Left renal pelvis (tissue), 4 donors: Measurements from ENCODE around the gene DBP. TPM values are rescaled to one million over a fixed set of nuclear protein-coding genes. Genes with fewer than 3 reads are reported as not detected.

Experiments used
- DNase-seq, 4 donors: peaks; one replicate each; pipeline ENCODE4 v3.0.0-alpha.2; 2013; ENCODE audit warnings: low read depth in 4 of 4, low spot score in 3 of 4
- polyA plus RNA-seq, 4 donors: library from polyadenylated mRNA; unstranded; fragments of 120-200 nt; gene quantifications; one replicate each; pipeline ENCODE4 v1.2.1, GENCODE V29; 2013; ENCODE audit not compliant: insufficient read length in 4 of 4

The DBP gene
- polyA plus RNA-seq, 4 donors: 9.8 to 17.3 (median 13.9) TPM

DNA sequence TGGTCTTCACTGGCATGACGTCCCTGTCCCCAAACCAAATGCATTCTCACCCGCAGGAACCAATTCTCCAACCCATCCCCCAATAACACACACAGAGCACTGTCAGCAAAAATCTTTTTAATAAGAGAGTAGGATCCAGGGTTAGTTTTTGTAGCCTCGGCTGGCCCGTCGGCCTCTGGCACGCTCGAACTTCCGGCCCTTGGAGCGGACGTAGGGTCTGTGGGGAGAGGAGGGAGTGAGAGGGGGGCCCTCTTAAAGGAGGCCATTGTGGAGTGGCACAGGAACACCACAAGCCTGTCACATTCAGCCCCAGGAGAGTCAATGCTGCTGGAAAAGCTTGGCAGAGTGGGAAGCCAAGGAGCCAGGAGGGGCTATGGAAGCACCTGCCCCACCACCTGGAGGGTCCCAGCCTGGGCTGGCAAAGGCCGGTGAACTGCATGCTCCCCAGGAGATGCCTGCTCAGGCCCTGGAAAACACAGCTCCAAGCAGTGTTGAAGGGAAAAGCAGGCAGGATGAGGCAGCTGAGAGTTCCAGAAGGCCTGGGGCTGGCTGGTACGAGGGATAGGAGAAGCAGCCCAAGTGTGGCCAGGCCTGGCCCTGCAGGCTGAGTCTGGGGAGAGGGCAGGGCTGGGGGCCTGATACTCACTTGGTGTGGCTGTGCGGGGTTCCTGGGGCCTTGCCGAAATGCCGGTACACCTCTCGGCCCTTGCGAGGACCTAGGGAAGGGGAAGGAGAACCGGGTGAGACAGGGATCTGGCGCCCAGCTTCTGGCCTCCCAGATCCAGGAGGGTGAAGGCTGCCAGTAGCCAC lies 21.7 kb downstream of the DBP start:
- no peak for DNase-seq

DNA sequence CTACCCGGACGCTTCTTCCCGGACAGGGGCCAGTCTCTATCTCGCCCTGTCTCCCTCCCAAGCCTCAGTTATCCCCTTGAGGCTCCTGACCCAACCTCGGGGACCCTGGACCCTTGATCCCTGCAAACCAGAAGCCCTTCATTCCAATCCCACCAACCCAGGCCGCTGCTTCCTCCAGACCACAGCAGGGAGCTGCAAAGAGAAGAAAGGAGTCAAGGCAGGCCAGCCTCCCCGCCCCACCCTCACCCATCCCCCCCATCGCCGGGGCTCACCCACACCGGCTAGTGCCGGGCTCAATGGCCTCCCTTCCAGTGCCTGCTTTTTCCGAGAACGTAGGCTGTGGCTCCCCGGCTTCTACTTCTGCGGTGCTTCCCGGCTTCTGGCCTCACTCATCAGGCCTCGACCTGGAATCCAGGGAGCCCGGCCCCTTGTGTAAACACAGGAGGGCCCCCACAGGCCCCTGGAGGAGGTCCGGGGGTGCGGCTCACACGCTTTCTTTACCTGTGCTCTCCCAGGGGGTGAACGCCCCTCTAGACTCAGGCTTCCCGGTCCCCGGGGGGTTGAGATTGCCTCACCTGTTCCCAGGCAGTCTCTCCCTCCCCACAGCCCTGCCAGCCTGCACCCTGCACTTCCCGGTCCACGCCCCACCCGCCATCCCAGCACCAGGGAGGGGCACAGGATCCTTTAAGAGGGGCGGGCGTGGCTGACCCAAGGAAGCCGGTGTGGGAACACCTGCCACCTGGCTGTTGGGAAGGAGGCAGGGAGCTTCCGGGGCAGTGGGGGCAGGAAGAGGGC lies 22.5 kb downstream of the DBP start, which contains the start of gene FAM83E:
TSS of gene FAM83E (minus strand) at position 641 of the 795 bp plus-strand sequence. CDS start 1,704 bp downstream, outside the sequence.
- DNase-seq: no peak

- no peak for DNase-seq
Observed at GRCh38 chr19:48613852-48614435, 23.2 kb downstream of the DBP start.

GRCh38 chr19:48613024-48613851 lies 23.9 kb downstream of the DBP start:
- DNase-seq: no peak

DNA sequence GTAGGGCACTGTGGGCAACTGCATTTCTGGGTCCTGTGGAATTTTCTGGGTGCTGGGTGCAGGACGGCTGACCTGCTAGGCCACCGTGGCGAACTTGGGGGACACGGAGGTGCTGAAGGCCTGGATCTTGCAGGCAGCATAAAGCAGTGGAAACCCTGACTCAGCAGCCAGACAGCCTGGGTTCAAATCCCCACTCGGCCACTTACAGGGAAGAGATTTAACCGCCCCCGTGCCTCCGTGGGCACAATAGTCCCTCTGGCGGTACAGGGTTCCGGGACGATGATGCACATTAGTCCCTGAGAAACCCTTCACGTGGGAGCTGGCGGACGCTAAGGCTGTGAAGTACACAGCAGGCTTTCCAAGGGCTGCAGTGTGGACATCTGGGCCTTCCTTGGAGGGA lies 25.3 kb downstream of the DBP start:
- DNase-seq: no peak

DNA sequence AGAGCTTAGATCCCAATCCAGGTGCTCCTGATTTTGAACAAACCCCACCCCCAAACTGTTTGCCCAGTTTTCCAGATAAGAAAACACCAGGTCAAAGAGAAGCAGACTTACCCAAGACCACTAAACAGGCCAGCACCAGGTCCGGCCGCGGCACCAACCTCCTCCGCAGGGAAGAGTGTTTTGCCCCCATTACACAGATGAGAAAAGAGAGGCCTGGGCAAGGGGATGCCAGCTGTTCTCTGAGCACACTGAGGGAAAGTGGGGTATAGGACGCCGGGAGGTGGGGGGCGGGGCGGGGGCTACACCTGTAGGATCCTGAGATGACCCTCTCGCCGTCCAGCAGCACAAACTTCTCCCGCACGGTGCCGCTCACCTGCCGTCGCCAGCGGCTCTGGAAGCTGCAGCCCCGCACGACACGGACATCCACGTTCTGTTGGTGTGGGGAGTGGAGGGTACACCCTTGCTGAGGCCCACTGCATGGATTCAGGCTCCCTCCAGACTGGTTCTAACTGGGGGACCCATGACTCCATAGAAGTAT lies 27.5 kb downstream of the DBP start:
- DNase-seq: no peak

DNA sequence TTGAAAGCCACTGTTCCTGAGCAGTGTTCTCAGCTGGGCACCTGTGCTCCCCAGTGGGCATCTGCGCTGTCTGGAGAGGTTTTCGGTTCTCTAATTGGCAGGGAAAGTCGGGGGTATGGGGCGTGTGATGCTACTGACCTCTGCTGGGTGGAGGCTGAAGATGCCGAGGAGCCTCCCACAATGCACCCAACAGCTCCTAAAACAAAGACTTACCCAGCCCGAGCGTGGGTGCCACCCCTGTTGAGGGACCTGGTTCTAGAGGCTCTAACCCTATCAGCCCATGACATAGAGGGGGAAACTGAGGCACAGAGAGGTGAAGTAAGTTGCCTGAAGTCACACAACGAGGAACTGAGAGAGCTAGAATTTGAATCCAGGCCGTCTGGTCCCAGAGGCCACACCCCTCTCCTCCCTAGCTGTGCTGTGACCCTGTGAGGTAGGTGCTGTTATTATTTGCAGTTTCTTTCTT lies 28.3 kb downstream of the DBP start:
- no peak for DNase-seq

DNA sequence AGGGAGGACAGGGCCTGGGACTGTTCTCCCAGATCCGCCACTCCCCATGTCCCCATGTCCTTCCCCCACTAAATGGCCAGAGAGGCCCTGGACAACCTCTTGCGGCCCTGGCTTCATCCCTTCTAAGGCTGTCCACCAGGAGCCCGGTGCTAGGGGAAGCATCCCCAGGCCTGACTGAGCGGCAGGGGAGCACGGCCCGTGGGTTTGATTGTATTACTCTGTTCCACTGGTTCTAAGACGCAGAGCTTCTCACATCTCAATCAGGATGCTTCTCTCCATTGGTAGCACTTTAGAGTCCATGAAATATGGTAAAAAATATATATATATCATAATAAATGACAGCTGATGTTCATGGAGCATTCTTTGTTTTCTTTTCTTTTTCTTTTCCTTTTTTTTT lies 29.8 kb downstream of the DBP start:
- DNase-seq: no peak

GRCh38 chr19:48606463-48607358 lies 30.5 kb downstream of the DBP start, which contains the start of gene SPACA4:
Gene SPACA4 (plus strand): TSS chr19:48606742. CDS start chr19:48606979, 237 bp downstream.
- DNase-seq: no peak

DNA sequence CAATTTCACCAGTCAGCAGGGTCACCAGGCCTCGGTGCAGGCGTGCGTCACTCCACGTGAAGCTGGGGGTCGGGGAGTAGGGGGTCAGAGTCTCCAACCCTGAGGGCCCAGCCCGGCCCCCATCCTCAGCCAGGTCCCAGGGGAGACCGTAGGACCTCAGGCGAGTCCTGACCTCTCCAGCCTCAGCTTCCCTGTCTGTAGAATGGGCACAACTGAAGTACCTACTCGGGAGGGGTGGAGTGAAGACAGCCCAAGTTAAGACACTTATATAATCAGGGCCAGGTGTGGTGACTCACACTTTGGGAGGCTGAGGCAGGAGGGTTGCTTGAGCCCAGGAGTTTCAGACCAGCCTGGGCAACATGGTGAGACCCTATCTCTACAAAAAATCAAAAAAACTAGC lies 33.3 kb downstream of the DBP start:
- no peak for DNase-seq

GRCh38 chr19:48603449-48603848 lies 33.7 kb downstream of the DBP start:
- no peak for DNase-seq

DNA sequence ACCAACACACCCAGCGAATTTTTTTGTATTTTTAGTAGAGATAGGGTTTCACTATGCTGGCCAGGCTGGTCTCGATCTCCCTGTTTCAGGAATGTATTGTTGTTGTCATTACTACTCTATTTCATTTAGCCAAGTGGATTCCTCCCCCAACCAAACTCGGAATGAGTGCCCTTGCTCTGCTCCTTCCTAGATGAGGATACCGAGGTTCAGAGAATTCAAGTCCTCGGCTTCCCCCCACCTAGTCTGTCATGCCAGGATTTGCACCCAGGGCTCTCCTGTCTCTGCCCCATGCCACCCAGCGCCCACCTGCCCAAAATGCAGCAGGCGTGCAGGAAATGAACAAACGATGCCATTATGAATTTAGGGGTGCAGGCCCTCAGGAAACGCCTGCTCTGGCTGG lies 34.2 kb downstream of the DBP start:
- no peak for DNase-seq

- no peak for DNase-seq
Observed at GRCh38 chr19:48600679-48601417, 36.3 kb downstream of the DBP start.

- no peak for DNase-seq
Observed at GRCh38 chr19:48598996-48599700, 38.0 kb downstream of the DBP start.

DNA sequence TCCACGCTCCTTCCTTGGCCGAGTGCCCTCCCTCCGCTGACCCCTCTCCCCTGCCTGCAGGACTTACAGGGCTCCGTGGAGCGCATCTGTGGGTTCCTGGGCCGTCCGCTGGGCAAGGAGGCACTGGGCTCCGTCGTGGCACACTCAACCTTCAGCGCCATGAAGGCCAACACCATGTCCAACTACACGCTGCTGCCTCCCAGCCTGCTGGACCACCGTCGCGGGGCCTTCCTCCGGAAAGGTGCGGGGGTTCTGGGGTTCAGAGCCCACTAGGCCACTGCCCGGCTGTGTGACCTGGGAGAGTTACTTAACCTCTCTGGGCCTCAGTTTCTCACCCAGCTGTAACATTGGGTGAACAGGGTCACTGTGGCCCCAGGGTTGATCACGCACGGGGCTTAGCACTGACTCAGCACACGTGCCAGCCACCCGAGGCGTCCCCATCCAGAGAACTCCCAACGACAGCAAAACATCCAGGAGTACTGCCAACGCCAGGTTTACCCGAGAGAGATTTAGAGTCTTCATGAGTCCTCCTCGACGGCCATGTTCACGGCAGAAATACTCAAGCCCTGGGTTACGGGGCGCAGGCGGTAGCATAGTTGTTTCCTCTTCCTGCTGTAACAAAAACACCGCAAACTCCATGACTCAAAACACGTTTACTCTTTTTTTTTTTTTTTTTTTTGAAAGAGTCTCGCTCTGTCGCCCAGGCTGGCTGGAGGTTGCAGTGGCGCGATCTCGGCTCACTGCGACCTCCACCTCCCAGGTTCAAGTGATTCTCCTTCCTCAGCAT lies 40.3 kb downstream of the DBP start:
- DNase-seq: no peak

DNA sequence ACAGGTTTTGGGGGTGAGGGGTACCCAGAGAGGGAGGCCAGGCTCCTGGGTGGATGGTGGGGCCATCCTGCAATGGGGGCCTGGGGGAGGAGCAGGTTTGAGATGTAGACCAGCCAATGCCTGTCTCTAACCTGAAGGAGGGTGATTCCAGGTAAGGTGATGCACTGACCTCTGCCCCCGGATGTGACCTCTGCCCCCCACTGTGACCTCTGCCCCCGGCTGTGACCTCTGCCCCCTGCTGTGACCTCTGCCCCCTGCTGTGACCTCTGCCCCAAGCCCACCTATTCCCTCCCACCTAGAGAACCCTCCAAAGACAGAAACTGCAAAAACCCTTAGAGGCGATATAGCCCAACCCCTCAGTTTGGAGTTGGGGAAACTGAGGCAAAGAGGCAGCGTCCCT lies 40.9 kb downstream of the DBP start:
- DNase-seq: no peak

DNA sequence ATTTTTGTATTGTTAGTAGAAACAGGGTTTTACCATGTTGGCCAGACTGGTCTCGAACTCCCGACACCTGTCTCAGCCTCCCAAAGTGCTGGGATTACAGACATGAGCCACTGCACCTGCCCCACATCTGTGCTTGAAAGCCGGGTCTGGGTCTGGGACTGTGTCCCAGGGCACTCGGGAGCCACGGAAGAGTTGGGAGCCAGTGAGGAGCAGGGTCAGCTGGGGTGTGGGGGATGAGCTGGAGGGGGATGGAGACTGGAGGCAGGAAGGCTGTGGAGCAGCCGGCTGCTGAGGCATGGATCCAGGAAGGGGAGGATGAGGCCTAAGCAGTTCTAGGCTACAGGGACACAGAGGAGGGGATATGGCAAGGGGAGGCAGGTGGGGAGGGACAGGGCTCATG lies 41.3 kb downstream of the DBP start:
- no peak for DNase-seq
